Muscle of leg (tissue), 11 donors: Measurements from ENCODE around the gene HTN3. TPM values are rescaled to one million over a fixed set of nuclear protein-coding genes. Genes with fewer than 3 reads are reported as not detected.
"Not testable (repeated sequence)": the region's sequence is repeated elsewhere in the genome, so short reads cannot be mapped to it uniquely, and the experiment has no call there.

Experiments
- DNase-seq: peaks from one replicate; pipeline ENCODE4 v3.0.0; 2013
- H3K27ac ChIP-seq: one replicate; pipeline ENCODE4 v1.5.1; 2013; ENCODE audit warnings: mild to moderate bottlenecking, low read length, control low read depth
- H3K27me3 ChIP-seq: one replicate; pipeline ENCODE4 v1.6.1; 2013; ENCODE audit warnings: low read length; ENCODE audit not compliant: control insufficient read depth, insufficient read depth
- H3K36me3 ChIP-seq: one replicate; pipeline ENCODE4 v1.6.1; 2013; ENCODE audit warnings: low read length; ENCODE audit not compliant: control insufficient read depth, insufficient read depth
- H3K4me1 ChIP-seq: one replicate; pipeline ENCODE4 v1.6.1; 2013; ENCODE audit warnings: low read length; ENCODE audit not compliant: control insufficient read depth, insufficient read depth
- H3K4me3 ChIP-seq: one replicate; pipeline ENCODE4 v1.5.1; 2013; ENCODE audit warnings: low read length, control low read depth
- H3K9me3 ChIP-seq: replicated peaks from 2 replicates; pipeline ENCODE4 v1.6.1; 2013; ENCODE audit warnings: low read depth, low read length; ENCODE audit not compliant: control insufficient read depth
- WGBS: methylation state at CpG from one replicate; pipeline ENCODE4 v1.1.5; 2013; ENCODE audit warnings: missing lambda C conversion rate; ENCODE audit not compliant: insufficient coverage; 5-methylcytosine and 5-hydroxymethylcytosine counted together
- polyA plus RNA-seq, 8 donors: library from polyadenylated mRNA; unstranded; fragments of 120-200 nt; gene quantifications; one replicate each; pipeline versions ENCODE4 v1.2.1 to v1.2.3, GENCODE V29; 2013; ENCODE audit warnings: inconsistent platforms in 1 of 8, low replicate concordance in 1 of 8; ENCODE audit not compliant: insufficient read length in 8 of 8, insufficient read depth in 1 of 8
- total RNA-seq: library from RNA; stranded (reverse); fragments of 120-200 nt; gene quantifications from one replicate; pipeline ENCODE4 v1.2.4, GENCODE V29; 2013

HTN3 gene
- total and polyA plus RNA-seq, 9 donors = not detected

DNA sequence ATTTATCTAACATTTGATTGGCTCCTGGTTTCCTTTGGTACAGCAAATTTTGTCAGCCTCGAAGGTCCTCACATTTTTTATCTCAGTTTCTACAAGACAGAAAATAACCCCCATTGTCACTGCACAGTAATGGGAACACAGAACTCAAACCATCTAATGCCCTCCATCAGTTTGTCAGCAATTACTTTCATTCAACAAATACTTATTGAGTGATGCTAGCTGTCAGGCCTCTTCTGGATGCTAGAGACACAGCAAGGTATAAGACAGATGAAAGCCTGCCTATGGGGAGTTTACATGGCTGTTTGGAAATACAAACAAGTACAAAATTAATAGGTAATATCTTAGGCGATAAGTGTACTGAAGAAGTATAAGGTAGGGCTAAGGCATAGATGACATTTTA, 5.0 kb upstream of the HTN3 start:
- no peak for DNase-seq
- no peaks in the 10 kb centered on the region for H3K27me3 ChIP-seq
- 73% methylated on average over 1 of the region's 2 CpGs for WGBS

DNA sequence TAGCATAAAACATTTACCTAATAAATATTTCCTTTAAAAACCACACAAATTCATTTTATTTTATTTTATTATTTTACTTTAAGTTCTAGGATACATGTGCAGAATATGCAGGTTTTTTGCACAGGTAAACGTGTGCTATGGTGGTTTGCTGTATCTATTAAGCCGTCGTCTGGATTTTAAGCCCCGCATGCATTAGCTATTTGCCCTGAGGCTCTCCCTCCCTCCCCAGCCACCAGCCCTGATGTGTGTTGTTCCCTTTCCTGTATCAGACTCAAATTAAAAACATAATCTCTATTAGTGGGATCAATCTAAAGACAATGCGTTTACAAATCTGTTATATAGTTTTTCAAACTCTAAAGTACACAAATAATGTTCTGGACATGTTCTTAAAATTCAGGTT, 1.2 kb upstream of the HTN3 start:
- DNase-seq = no peak
- H3K9me3 ChIP-seq = no peaks in the 10 kb centered on the region
- WGBS = no CpG with 5 or more reads among the region's 5 CpGs

More for the DNA sequence above, 5.0 kb upstream of the HTN3 start:
- no peaks in the 10 kb centered on the region for H3K36me3 ChIP-seq
- H3K4me3 ChIP-seq = no peak overlapping the region
- H3K9me3 ChIP-seq = no peaks in the 10 kb centered on the region
- H3K4me1 ChIP-seq = no peaks in the 10 kb centered on the region
- no peak overlapping the region for H3K27ac ChIP-seq

DNA sequence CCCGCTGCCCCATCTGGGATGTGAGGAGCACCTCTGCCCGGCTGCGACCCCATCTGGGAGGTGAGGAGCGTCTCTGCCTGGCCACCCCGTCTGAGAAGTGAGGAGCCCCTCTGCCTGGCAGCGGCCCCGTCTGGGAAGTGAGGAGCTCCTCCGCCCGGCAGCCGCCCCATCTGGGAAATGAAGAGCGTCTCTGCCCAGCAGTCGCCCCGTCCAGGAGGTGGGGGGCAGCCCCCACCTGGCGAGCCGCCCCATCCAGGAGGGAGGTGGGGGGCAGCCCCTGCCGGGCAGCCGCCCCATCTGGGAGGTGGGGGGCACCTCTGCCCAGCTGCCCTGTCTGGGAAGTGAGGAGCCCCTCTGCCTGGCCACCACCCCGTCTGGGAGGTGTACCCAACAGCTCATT, 9.3 kb downstream of the HTN3 start:
- 90% methylated on average over 18 of the region's 18 CpGs for WGBS
- H3K4me1 ChIP-seq, H3K4me3 ChIP-seq, H3K27ac ChIP-seq, H3K36me3 ChIP-seq, H3K27me3 ChIP-seq, DNase-seq: not testable (repeated sequence)
- H3K9me3 ChIP-seq = peaks cover 11% of the 10 kb centered on the region

More for the DNA sequence above, 1.2 kb upstream of the HTN3 start:
- Histone ChIP-seq H3K4me1 (no peaks in the 10 kb centered on the region), H3K27me3 (no peaks in the 10 kb centered on the region), H3K4me3 (no peak overlapping the region), H3K27ac (no peak overlapping the region), H3K36me3 (no peaks in the 10 kb centered on the region)

DNA sequence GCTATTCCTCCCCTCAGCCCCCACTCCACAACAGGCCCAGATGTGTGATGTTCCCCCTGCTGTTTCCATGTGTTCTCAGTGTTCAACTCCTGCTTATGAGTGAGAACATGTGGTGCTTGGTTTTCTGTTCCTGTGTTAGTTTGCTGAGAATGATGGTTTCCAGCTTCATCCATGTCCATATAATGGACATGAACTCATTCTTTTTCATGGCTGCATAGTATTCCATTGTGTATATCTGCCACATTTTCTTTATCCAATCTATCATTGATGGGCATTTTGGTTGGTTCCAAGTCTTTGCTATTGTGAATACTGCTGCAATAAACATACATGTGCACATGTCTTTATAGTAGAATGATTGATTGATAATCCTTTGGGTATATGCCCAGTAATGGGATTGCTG, 11.7 kb downstream of the HTN3 start:
- DNase-seq, H3K27ac ChIP-seq, H3K36me3 ChIP-seq, H3K4me3 ChIP-seq, H3K27me3 ChIP-seq, H3K4me1 ChIP-seq: not testable (repeated sequence)
- H3K9me3 ChIP-seq = peaks cover 11% of the 10 kb centered on the region

DNA sequence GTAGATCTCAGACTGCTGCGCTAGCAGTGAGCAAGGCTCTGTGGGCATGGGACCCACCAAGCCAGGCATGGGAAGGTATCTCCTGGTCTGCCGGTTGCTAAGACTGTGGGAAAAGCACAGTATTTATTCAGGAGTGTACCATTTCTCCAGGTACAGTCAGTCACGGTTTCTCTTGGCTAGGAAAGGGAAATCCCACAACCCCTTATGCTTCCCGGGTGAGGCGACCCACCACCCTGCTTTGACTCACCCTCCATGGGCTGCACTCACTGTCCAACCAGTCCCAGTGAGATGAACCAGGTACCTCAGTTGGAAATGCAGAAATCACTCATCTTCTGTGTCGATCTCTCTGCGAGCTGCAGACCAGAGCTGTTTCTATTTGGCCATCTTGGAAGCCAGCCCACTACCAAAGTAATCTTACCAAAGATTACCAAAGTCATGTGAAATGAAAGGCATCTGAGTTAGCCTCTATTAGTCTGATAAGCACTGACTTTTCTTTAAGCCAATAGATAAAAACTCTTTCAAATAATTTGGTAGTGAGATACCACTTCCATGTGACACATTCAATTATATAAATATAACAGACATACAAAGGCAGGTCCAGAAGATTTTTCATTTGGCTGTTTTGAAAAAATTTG, 13.5 kb downstream of the HTN3 start:
- 79% methylated on average over 5 of the region's 7 CpGs for WGBS
- DNase-seq = no peak
- Histone ChIP-seq H3K9me3 (peaks cover 11% of the 10 kb centered on the region), H3K4me1 (no peaks in the 10 kb centered on the region), H3K36me3 (no peaks in the 10 kb centered on the region), H3K4me3 (no peak overlapping the region), H3K27me3 (no peaks in the 10 kb centered on the region), H3K27ac (no peak overlapping the region)

DNA sequence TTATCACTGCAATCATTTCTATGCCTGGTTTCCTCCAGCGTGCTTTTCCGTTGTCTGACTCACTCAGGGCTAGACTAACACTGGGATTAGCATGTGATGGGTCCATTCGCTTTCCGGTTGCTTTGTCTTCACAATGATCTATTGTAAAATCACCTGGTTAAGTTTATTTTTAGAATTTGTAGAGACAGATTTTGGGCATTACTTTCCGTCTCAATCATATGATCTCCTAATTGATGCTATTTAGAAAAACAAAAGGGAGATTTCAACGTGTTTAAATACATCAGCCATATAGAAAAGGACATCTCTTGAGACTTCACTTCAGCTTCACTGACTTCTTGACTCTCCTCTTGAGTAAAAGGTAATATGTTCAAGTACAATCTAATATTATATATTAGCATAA, 21.9 kb downstream of the HTN3 start, which contains the start of gene HTN1:
TSS of gene HTN1 (plus strand) at position 301 of the 400 bp plus-strand sequence. CDS start 2,639 bp downstream, outside the sequence.
- H3K36me3 ChIP-seq, H3K4me1 ChIP-seq, H3K27me3 ChIP-seq, H3K4me3 ChIP-seq, H3K9me3 ChIP-seq, H3K27ac ChIP-seq, DNase-seq: not testable (repeated sequence)
- WGBS = no CpG with 5 or more reads among the region's 6 CpGs

DNA sequence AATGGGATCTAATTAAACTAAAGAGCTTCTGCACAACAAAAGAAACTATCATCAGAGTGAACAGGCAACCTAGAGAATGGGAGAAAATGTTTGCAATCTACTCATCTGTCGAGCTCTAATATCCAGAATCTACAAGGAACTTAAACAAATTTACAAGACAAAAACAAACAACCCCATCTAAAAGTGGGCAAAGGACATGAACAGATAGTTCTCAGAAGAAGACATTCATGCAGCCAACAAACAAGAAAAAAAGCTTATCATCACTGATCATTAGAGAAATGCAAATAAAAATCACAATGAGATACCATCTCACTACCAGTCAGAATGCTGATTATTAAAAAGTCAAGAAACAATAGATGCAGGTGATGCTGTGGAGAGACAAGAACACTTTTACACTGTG, 28.3 kb downstream of the HTN3 start:
- H3K9me3 ChIP-seq, DNase-seq, H3K36me3 ChIP-seq, H3K4me3 ChIP-seq, H3K27me3 ChIP-seq, H3K27ac ChIP-seq, H3K4me1 ChIP-seq: not testable (repeated sequence)
- WGBS = no CpG with 5 or more reads among the region's 1 CpG

DNA sequence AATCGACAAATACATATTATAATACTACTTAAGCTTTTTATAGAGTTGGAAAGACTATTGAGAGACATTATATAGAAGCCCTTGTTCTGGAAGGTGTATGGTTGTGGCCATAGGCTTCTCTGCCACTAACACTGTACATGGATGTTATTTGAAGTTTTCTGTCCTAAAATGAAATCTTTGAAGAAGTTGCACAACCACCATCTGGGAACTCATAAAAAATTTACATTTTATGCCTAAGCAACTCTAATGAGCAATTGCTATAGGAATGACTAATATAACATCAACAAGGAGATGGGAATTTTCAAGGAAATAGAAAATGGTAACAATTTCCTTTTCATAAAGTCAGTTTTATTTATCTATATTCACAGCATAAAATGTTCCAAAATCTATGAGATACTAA, 29.4 kb downstream of the HTN3 start:
- H3K27ac ChIP-seq = no peak overlapping the region
- H3K4me3 ChIP-seq = no peak overlapping the region
- H3K4me1 ChIP-seq = no peaks in the 10 kb centered on the region
- no CpG with 5 or more reads among the region's 1 CpG for WGBS
- H3K36me3 ChIP-seq = no peaks in the 10 kb centered on the region
- no peaks in the 10 kb centered on the region for H3K27me3 ChIP-seq
- no peak for DNase-seq
- H3K9me3 ChIP-seq = no peaks in the 10 kb centered on the region

DNA sequence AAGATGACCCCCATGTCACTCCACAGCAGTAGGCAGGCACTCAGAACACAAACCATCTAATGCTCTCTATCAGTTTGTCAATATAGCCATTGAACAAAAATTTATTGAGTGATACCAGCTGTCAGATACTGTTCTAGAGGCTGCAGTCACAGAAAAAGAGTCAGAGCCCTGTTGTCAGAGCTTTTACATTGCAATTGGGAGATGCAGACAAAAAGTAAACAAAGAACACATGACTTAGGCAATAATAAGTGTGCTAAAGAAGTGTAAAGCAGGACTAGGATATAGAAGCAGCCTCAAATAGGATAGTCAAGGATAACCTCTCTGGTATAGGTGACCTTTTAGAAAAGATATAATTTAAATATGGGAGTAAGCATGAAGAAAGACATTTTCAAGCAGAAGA, 30.9 kb downstream of the HTN3 start:
- H3K4me1 ChIP-seq = no peaks in the 10 kb centered on the region
- H3K27ac ChIP-seq = no peak overlapping the region
- no peak overlapping the region for H3K4me3 ChIP-seq
- H3K9me3 ChIP-seq = no peaks in the 10 kb centered on the region
- DNase-seq = no peak
- no peaks in the 10 kb centered on the region for H3K36me3 ChIP-seq
- H3K27me3 ChIP-seq = no peaks in the 10 kb centered on the region

DNA sequence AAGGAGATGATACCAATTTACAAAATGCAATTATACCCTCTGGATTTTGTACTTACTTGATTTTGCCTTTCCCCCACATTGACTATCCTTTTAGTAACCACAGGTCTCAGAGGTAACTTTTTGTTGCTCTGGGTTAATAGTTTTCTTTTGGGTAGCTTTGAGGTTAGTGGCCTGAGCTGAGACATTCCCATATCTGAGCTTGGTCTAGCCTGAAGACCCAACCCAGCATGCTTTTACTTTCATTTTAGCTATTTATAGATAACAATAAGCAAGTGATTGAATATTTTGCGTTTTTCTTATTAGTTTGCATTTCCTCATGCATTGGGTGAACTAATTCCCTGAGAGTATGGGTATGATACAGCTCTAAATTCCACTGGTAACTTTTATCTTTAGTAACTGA, 33.7 kb downstream of the HTN3 start:
- H3K4me3 ChIP-seq = no peak overlapping the region
- no peak overlapping the region for H3K27ac ChIP-seq
- DNase-seq = no peak
- no peaks in the 10 kb centered on the region for H3K4me1 ChIP-seq
- no peaks in the 10 kb centered on the region for H3K9me3 ChIP-seq
- no peaks in the 10 kb centered on the region for H3K27me3 ChIP-seq
- H3K36me3 ChIP-seq = no peaks in the 10 kb centered on the region
- WGBS = no CpG with 5 or more reads among the region's 1 CpG

DNA sequence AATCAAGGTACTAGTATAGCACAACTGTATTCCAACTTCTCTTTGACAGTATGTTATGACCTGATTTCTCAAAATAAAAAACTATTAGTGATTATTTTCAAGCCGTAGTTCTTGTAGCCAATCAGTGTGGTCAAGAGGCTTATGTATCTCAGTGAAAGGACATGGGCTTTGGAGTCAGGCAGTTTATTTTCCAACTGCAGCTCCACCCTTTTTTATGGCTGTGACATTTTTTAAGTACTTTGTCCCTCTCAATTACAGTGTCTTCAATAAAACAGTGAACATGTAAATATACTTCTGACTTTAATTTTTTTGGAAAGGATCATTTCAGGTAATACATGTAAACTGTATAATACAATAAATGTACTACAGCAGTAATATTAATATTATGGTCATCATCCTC, 51.9 kb downstream of the HTN3 start:
- no peaks in the 10 kb centered on the region for H3K27me3 ChIP-seq
- no peak overlapping the region for H3K4me3 ChIP-seq
- no peaks in the 10 kb centered on the region for H3K9me3 ChIP-seq
- no peaks in the 10 kb centered on the region for H3K4me1 ChIP-seq
- DNase-seq = no peak
- no CpG with 5 or more reads among the region's 1 CpG for WGBS
- no peaks in the 10 kb centered on the region for H3K36me3 ChIP-seq
- H3K27ac ChIP-seq = no peak overlapping the region
